COLO668 (cell line): Measurements from ENCODE around the gene PLCXD1.

Source experiments
- DNase-seq: peaks from one replicate; lab custom pipeline; 2025; ENCODE audit not compliant: unreplicated experiment; lab: John Stamatoyannopoulos, UW

Gene PLCXD1

GRCh38 chrX:333611-334311 is 52.6 kb downstream of the PLCXD1 start:
- DNase-seq = no peak

DNA sequence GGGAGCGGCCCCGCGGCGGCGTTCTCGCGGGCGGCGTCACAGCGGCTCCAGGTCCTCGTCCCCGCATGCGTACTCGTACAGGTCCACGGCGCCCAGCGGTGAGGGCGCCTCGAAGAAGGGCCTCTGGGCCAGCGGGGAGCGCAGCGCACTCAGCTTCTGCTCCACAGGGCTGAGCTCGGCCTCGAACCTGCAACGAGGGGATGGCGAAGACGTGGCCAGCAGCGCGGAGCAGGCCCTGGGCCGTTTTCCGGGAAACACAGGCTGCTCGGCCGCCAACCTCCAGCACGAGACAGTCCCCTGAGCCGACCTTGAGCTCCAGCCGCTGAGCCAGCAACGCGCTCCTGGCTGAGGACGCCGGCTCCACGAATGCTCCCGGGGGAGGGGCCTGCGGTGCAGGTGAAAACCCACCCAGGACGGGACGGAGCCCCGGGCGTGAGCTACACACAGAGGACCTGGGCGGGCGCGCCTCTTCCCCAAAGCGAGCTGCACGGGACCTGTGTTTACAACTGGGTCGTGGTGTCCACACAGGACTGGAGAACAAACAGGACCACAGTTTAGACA is 53.2 kb downstream of the PLCXD1 start:
- no peak for DNase-seq

DNA sequence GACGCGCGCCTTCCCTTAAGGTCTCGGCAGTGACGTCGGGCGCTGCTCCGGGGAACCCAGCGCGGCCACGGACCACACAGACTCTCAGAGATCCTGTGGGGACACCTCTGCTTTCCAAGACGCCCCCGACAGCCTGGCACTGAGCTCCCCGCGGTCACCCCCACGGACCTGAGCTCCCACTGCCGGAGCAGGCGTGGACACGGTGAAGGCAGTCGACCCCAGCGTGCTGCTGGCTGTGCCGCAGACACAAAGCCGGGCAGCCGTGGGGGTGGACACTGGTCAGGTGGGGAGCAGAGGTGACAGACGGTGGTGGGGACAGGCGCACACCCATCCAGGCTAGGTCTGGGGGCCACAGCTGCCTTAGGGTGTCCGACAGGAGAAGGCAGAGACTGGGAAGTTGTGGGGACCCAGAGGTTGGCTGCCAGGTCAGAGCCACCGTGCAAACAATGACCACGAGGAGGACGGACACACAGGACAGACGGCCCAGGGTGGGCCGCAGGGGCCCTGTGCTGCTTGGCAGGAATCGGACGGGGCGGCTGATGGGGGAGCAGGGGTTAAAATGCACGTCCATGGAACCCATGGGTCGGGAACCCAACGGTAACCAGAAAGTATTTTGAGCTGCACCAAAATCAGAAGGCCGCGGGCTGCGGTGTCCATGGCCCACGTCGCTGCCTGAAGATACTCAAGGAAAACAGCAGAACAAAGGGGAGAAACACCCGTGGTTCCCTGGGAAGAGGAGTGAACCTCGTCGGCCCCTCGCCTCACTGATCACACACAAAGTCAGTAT is 54.0 kb downstream of the PLCXD1 start:
- DNase-seq = no peak

DNA sequence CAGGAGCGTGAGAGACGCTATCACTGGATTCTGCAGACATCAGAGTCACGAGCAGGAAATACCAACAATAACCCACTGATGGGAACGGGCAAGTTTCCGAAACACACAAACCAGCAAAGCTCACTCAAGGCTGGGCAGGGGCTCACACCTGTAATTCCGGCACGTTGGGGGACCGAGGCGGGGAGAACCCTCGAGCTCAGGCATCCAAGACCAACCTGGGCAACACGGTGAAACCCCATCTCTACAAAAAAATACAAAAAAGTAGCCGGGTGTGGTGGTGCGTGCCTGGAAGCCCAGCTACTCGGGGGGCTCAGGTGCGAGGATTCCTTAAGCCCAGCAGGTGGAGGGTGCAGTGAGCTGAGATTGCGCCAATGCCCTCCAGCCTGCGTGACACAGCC is 54.6 kb downstream of the PLCXD1 start:
- no peak for DNase-seq

DNA sequence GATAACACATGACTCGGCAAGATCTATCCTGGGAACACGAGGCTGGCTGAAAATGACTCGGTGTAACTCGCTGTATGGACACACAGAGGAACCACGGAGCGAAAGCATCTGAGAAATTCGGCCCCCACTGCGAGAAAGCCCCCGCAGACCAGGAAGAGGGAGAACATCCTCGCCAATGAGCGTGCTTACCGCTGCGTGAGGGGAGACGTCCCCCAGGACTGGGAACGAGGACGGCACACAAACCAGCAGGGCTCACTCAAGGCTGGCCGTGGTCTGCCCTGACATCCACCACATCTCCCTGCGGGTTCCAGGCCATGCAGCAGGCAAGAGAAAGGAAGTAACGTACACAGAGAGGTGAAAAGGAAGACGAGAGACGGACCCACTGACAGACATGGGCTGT is 55.0 kb downstream of the PLCXD1 start:
- DNase-seq = no peak

DNA sequence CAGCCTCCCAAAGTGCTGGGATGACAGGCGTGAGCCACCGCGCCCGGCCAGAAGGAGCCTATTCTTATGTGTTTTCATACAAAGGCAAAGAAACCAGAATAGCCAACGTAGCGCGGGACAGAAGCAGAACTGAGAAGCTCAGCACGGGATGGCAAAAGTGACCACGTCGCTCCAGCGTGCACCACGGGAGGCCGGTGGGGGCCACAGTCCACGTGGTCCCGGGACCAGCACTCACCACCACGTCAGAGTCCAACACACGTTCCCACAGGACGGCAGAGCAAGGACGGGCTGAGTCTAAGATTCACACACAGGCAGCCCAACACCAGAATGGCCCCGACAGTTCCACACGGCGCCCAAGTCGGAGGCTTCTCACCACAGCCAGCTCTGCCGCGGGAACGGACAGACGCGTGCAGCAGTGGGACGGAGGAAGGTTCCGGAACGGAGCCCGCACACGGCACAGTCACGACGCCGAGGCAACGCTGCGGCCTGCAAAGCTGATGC is 56.2 kb downstream of the PLCXD1 start:
- DNase-seq = no peak

GRCh38 chrX:338281-338835 is 57.2 kb downstream of the PLCXD1 start:
- no peak for DNase-seq

- DNase-seq = no peak
Observed at GRCh38 chrX:338836-339400, 57.7 kb downstream of the PLCXD1 start.

GRCh38 chrX:340121-340520 is 58.9 kb downstream of the PLCXD1 start:
- no peak for DNase-seq

DNA sequence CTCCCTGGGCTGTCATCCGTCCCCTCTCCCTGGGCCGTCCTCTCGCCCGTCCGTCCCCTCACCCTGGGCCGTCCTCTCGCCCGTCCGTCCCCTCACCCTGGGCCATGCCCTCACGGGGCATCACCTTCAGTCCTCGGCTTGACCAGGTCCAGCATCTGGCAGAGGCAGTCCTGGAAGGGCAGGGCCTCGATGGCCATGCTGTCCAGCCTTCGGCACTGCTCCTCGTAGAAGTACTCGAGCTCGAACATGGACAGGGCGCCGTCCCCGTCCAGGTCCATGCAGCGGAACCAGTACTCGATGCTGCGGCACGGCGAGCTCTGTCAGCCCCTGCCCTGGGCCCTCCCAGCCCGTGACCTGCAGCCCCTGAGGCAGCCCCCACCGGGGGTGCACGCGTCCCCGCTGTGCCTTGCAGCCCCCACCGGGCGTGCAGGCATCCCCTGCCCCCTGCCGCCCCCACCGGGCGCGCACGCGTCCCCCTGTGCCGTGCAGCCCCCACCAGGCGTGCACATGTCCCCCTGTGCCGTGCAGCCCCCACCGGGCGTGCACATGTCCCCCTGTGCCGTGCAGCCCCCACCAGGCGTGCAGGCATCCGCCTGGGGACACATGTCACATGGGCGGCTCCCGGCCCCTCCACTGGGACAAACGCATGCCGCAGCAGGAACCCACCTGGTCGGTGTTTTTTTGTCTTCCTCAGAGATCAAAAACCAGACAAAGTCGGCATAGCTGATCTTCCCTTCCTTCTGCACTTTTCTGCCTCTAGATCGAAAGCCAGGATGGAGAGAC is 59.7 kb downstream of the PLCXD1 start:
- DNase-seq = no peak

DNA sequence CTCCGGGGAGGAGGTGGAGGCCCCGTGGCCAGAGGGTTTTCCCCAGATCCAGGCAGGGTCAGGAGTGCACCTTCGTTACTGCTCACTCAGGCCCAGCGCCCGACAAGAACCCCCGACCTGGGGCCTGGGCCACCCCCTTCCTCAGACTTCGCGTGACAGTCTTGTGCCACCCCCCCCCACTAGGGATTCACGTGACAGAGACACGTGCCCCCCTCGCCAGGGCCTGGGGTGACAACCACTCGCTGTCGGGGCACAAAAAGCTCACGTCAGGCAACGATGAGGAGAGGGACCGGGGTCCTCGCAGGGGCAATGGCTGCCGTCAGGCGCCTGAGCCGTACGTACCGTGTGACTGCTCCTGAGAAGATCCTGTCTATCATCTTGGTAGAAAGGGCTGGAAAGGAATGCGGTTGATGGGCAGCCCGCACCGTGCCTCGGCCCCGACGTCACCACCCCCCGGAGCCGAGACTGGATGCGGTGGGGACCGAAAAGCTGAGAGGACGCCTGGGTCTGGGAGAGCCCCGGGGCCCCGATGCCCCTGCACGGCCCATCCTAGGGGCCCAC is 60.4 kb downstream of the PLCXD1 start:
- no peak for DNase-seq

DNA sequence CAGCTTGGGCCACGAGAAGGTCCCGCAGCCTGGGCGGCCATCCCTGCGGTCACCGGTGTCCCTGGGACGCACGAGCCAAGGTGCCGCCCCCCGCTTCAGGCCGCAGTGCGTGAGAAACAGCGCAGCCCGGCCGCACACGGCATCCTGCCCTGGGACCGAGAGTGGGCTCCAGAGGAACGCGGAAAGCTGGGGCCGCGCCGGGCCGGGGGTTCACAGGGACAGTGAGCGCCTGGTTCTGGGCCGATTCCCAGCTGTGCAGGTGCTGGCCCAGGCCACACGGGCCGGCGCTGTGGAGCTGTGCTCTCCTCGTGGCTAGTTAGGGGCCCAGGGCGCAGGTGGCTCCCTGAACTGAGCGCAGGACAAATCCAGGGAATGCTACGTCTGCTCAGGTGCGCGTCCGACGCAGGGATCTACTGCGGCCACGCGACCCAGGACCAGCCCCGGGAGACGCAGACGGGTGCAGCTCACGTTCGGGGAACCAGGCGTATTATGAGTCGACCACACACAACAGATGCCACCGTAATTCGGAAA is 63.3 kb downstream of the PLCXD1 start:
- DNase-seq = no peak

- no peak for DNase-seq
Observed at GRCh38 chrX:345020-345925, 64.1 kb downstream of the PLCXD1 start.

GRCh38 chrX:346034-346813 is 65.0 kb downstream of the PLCXD1 start:
- no peak for DNase-seq

GRCh38 chrX:347351-348117 is 66.4 kb downstream of the PLCXD1 start:
- DNase-seq = no peak

- DNase-seq = no peak
Observed at GRCh38 chrX:348461-349117, 67.4 kb downstream of the PLCXD1 start.

- DNase-seq = no peak
Observed at GRCh38 chrX:349196-349595, 68.0 kb downstream of the PLCXD1 start.
